ENCODE results near the gene MPZL1.

- no peak for TF ChIP-seq CTCF (IDR thresholded peaks at IDR 0.05)
- no peak for TF ChIP-seq POLR2A (IDR thresholded peaks at IDR 0.05)
- no peak for TF ChIP-seq POLR2AphosphoS5 (IDR thresholded peaks at IDR 0.05)
These were observed 27.1 kb downstream of the MPZL1 start for GRCh38 chr1:167748906-167749305.
